ENCODE measurements around the gene DYRK1A. TPM values are rescaled to one million over a fixed set of nuclear protein-coding genes. Genes with fewer than 3 reads are reported as not detected.

Gene DYRK1A
- total and polyA plus RNA-seq, 2 of the 13 experiments (the other 11 are each of a cell fraction or from before 2014, with no cell fraction given) = 24.6 to 34.2 TPM

DNA sequence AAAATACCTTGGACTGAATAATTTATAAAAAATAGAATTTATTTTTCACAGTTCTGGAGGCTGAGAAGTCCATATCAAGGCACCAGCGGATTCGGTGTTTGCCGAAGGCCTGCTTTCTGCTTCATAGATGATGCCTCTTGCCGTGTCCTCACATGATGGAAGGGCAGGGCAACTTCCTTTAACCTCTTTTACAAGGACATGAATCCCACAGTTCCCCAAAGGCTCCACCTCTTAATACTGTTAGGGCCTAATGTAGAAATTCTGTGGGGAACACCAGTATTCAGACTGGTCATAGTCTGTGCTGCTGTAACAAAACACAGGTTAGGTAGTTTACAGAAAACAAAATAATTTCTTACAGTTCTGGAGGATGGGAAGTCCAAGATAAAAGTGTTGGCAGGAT is 25.9 kb downstream of the DYRK1A start:
- FAIRE-seq (no peak), DNase-seq (ENCODE audit: low spot score) (no peak), ATAC-seq (no peak)
- ChIA-PET CTCF (ENCODE audit: low intra/inter-chr PET ratio, low total read pairs) (no interaction called here), POLR2A (interaction anchor here (0.9 kb wide), 1 partner anchor 119 kb away, joined by 3 read pairs; no protein-coding TSS in a partner anchor)
- Histone ChIP-seq H3K9me3 (ENCODE audit: low read length) (no peaks in the 10 kb centered on the region), H3K4me2 (ENCODE audit: low read depth, low read length) (no peak overlapping the region), H3K36me3 (replicated peaks in 1 of 2; ENCODE audit: control insufficient read depth in 1 of 2, insufficient read depth in 2 of 2, low read length in 2 of 2) (peaks cover 0 to 1% of the 10 kb centered on the region in 2 experiments; a peak in 1 of 5 replicates), H3K4me3 (replicated peaks in 1 of 3; ENCODE audit: insufficient read depth in 1 of 3, low read depth in 2 of 3, low read length in 3 of 3) (no peak overlapping the region), H4K20me1 (ENCODE audit: insufficient read depth, low read length) (peaks cover 65% of the 10 kb centered on the region), H3K27me3 (ENCODE audit: control insufficient read depth in 1 of 2, insufficient read depth in 2 of 2, low read length in 2 of 2) (no peaks in the 10 kb centered on the region), H3K27ac (ENCODE audit: extremely low read length, insufficient read depth, low read length) (no peak overlapping the region), H3K4me1 (ENCODE audit: insufficient read depth, low read length) (peaks cover 7% of the 10 kb centered on the region; the same call in 1 of the 2 replicates), H2AFZ (ENCODE audit: low read length) (no peak overlapping the region), H3K79me2 (ENCODE audit: insufficient read depth, low read length) (peaks cover 96% of the 10 kb centered on the region), H3K9ac (ENCODE audit: insufficient read depth, low read depth, low read length) (no peak overlapping the region)
- WGBS (ENCODE audit: low lambda C conversion rate) = 96% methylated on average over 4 of the region's 4 CpGs
- no TSS peak for BruUV-seq (replicated peaks)
- intact Hi-C loops (cut with micrococcal nuclease; ENCODE audit: unreplicated experiment) = no loop called here
- in situ Hi-C loops (cut with HindIII; ENCODE audit: extremely low pct_ligation_motif_present, low pct_unique_long_range_greater_than_20kb) = no loop called here
- TF ChIP-seq PTBP1 (IDR thresholded peaks at IDR 0.05; ENCODE audit: low read depth, low read length, poor library complexity, severe bottlenecking) (no peak), ZNF180 (CRISPR knock-in tag; IDR thresholded peaks at IDR 0.05; ENCODE audit: borderline replicate concordance, low read depth) (no peak), HNF4G (IDR thresholded peaks at IDR 0.05; ENCODE audit: borderline replicate concordance, low read depth, low read length) (no peak), HNF4G (CRISPR knock-in tag; IDR thresholded peaks at IDR 0.05; ENCODE audit: borderline replicate concordance, low read depth) (no peak), FOXC1 (CRISPR knock-in tag; IDR thresholded peaks at IDR 0.05; ENCODE audit: borderline replicate concordance) (no peak), ZNF225 (CRISPR knock-in tag; IDR thresholded peaks at IDR 0.05) (no peak), ZNF256 (CRISPR knock-in tag; conservative IDR thresholded peaks at IDR 0.05) (no peak), SOX6 (IDR thresholded peaks at IDR 0.05) (no peak), SOX6 (CRISPR knock-in tag; IDR thresholded peaks at IDR 0.05) (no peak), ZFP36L1 (CRISPR knock-in tag; IDR thresholded peaks at IDR 0.05) (no peak), IRX3 (CRISPR knock-in tag; IDR thresholded peaks at IDR 0.05; ENCODE audit: borderline replicate concordance, low read depth) (no peak), NRL (CRISPR knock-in tag; IDR thresholded peaks at IDR 0.05; ENCODE audit: borderline replicate concordance) (no peak), ZNF468 (CRISPR knock-in tag; IDR thresholded peaks at IDR 0.05) (no peak), DNMT1 (CRISPR knock-in tag; IDR thresholded peaks at IDR 0.05) (no peak)
- TF ChIP-seq, protein P1, sequence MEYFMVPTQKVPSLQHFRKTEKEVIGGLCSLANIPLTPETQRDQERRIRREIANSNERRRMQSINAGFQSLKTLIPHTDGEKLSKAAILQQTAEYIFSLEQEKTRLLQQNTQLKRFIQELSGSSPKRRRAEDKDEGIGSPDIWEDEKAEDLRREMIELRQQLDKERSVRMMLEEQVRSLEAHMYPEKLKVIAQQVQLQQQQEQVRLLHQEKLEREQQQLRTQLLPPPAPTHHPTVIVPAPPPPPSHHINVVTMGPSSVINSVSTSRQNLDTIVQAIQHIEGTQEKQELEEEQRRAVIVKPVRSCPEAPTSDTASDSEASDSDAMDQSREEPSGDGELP (IDR thresholded peaks at IDR 0.05; ENCODE audit: borderline replicate concordance, low read depth) = no peak
- TF ChIP-seq, protein P2, sequence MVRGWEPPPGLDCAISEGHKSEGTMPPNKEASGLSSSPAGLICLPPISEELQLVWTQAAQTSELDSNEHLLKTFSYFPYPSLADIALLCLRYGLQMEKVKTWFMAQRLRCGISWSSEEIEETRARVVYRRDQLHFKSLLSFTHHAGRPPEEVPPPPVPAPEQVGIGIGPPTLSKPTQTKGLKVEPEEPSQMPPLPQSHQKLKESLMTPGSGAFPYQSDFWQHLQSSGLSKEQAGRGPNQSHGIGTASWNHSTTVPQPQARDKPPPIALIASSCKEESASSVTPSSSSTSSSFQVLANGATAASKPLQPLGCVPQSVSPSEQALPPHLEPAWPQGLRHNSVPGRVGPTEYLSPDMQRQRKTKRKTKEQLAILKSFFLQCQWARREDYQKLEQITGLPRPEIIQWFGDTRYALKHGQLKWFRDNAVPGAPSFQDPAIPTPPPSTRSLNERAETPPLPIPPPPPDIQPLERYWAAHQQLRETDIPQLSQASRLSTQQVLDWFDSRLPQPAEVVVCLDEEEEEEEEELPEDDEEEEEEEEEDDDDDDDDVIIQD (CRISPR knock-in tag; IDR thresholded peaks at IDR 0.05; ENCODE audit: low read depth) = no peak
- TF ChIP-seq, protein P3, sequence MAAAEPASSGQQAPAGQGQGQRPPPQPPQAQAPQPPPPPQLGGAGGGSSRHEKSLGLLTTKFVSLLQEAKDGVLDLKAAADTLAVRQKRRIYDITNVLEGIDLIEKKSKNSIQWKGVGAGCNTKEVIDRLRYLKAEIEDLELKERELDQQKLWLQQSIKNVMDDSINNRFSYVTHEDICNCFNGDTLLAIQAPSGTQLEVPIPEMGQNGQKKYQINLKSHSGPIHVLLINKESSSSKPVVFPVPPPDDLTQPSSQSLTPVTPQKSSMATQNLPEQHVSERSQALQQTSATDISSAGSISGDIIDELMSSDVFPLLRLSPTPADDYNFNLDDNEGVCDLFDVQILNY (CRISPR knock-in tag; conservative IDR thresholded peaks at IDR 0.05) = no peak
- TF ChIP-seq, protein P4, sequence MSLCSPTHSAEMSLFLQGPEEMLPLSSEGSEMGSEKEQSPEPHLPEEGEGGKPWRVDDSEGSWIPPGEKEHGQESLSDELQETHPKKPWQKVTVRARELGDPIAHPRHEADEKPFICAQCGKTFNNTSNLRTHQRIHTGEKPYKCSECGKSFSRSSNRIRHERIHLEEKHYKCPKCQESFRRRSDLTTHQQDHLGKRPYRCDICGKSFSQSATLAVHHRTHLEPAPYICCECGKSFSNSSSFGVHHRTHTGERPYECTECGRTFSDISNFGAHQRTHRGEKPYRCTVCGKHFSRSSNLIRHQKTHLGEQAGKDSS (CRISPR knock-in tag; IDR thresholded peaks at IDR 0.05; ENCODE audit: borderline replicate concordance, low read depth) = no peak
